ENCODE measurements around the gene NLRP9.

NLRP9 gene

GRCh38 chr19:55695511-55696290 lies 42.5 kb downstream of the NLRP9 start:
- TF ChIP-seq ZNF274 (IDR thresholded peaks at IDR 0.05; ENCODE audit: low read depth, low read length): no peak
- no peak overlapping the region for H3K4me3 ChIP-seq (ENCODE audit: low read length)

DNA sequence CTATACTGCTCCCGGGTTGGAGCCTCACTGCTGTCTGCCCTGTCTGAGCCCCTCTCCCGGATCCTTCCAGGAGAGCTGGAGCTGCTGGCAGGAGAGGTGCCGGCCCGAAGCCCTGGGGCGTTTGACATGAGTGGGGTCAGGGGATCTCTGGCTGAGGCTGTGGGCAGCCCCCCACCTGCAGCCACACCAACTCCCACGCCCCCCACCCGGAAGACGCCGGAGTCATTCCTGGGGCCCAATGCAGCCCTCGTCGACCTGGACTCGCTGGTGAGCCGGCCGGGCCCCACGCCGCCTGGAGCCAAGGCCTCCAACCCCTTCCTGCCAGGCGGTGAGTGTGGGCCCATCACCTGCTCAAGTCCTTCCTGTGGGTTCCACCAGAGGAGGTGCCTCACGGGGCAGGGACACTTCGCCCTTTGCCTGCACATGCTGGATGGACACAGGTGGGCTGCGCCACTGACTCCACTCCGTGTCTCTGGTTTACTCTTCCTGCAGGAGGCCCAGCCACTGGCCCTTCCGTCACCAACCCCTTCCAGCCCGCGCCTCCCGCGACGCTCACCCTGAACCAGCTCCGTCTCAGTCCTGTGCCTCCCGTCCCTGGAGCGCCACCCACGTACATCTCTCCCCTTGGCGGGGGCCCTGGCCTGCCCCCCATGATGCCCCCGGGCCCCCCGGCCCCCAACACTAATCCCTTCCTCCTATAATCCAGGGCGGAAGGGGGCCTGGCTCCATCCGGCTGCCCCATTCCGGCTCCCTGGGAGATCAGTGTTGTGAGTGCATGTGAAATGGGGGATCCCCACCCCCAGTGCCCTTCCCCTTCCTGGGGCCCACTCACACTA lies 43.3 kb downstream of the NLRP9 start:
- H3K4me3 ChIP-seq (ENCODE audit: low read length): no peak overlapping the region
- TF ChIP-seq ZNF274 (IDR thresholded peaks at IDR 0.05; ENCODE audit: low read depth, low read length): no peak

DNA sequence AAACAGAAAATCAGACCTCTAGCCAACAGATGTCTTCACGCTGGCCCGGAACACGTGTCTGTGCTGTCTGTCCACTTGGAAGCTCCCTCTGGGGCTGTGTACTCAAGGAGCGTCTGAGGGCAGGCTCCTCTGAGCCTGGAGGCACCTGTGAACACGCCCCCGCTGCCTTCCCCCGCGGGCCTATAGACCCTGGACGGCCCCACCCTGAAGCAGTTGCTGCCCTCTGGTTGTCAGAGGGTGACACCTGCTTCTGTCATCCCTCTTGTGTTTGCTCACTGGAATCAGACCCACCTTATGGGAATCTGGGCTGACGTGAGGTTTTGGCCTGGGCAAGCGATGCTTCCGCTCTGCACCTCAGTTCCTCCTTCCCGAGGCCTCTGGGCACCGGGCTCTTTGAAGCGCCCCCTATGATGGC lies 44.0 kb downstream of the NLRP9 start:
- H3K4me3 ChIP-seq (ENCODE audit: low read length): no peak overlapping the region

DNA sequence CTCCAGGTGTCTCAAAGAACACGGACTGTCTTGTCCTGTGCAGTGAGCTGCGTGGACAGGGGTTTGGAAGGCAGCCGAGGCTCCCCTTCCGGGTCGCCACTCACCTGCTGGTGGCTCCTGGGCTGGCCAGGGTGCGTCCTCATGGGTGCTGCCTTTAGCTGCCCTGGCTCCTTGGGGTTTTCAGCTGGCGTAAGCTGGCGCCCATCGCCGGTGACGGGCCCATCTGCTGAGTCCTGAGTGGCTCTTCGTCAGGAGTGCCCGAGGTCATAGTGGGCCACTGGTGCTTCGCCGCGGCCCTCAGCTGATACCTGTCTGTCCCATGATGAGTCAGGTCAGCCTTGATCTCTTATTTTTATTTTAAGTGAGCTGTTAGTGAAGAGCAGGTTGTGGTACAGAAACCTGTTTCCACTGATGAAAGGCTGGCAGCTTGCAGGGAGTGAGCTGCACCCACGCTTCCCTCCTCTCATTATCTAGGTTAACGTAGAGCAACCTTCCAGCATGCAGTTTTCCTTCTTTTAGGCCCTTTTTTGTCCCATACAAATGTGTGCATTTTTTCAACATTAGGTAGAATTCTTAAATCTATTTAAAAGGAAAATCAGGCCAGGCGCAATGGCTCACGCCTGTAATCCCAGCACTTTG lies 44.7 kb downstream of the NLRP9 start:
- H3K4me3 ChIP-seq (ENCODE audit: low read length): no peak overlapping the region
- TF ChIP-seq ZNF274 (IDR thresholded peaks at IDR 0.05; ENCODE audit: low read depth, low read length): no peak

More for the DNA sequence above, 44.0 kb downstream of the NLRP9 start:
- TF ChIP-seq ZNF274 (IDR thresholded peaks at IDR 0.05; ENCODE audit: low read depth, low read length): no peak

DNA sequence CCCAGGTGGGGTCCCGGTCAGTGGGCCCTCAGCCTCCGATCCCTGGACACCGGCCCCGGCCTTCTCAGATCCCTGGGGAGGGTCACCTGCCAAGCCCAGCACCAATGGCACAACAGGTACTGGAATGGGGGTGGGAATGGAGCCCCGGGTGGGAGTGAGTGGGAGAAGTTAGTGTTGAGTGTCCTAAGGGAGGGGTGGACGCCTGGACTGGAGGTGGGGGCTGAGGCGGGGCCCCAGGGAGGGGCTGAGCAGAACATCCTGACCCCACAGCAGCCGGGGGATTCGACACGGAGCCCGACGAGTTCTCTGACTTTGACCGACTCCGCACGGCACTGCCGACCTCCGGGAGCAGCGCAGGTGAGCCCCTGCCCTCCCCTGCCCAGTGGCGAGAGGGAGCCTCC lies 45.5 kb downstream of the NLRP9 start:
- no peak for TF ChIP-seq ZNF274 (IDR thresholded peaks at IDR 0.05; ENCODE audit: low read depth, low read length)
- no peak overlapping the region for H3K4me3 ChIP-seq (ENCODE audit: low read length)

DNA sequence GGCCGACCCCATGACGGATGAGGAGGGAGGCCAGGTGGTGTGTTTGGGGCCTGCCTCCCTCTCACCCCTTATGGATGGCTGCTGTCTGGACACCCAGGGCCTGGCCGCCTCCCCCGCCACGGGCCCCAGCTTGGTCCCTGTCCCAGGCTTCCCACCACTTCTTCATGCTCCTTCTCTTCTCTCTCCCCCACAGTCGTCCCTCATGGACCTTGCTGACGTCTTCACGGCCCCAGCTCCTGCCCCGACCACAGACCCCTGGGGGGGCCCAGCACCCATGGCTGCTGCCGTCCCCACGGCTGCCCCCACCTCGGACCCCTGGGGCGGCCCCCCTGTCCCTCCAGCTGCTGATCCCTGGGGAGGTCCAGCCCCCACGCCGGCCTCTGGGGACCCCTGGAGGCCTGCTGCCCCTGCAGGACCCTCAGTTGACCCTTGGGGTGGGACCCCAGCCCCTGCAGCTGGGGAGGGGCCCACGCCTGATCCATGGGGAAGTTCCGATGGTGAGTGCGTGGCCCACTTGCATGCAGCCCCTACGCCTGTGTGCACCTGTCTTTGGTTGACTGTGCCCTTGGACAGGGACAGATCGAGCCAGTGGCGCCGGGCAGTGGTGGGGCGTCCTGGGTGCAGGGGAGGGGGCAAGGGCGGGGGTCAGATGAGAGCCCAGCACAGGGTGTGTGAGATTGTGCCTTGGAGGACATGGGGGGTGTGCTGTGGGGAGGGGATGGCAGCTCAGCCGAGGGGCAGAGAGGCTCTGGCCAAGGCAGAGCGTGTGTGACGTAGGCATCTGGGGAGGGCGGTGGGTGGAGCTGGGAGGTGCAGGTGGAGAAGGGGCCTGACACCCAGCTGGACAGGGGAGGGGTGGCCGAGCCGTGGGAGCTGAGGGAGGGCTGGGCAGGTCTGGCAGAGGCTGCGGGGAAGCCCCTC lies 46.4 kb downstream of the NLRP9 start:
- H3K4me3 ChIP-seq (ENCODE audit: low read length): no peak overlapping the region
- TF ChIP-seq ZNF274 (IDR thresholded peaks at IDR 0.05; ENCODE audit: low read depth, low read length): no peak

- no peak for TF ChIP-seq ZNF274 (IDR thresholded peaks at IDR 0.05; ENCODE audit: low read depth, low read length)
Measured at GRCh38 chr19:55690769-55691545, 47.2 kb downstream of the NLRP9 start.

GRCh38 chr19:55690109-55690768 lies 48.0 kb downstream of the NLRP9 start:
- no peak for TF ChIP-seq ZNF274 (IDR thresholded peaks at IDR 0.05; ENCODE audit: low read depth, low read length)
- H3K4me3 ChIP-seq (ENCODE audit: low read length): no peak overlapping the region

More at GRCh38 chr19:55690769-55691545, 47.2 kb downstream of the NLRP9 start:
- no peak overlapping the region for H3K4me3 ChIP-seq (ENCODE audit: low read length)

GRCh38 chr19:55689411-55690108 lies 48.6 kb downstream of the NLRP9 start:
- TF ChIP-seq ZNF274 (IDR thresholded peaks at IDR 0.05; ENCODE audit: low read depth, low read length): no peak
- no peak overlapping the region for H3K4me3 ChIP-seq (ENCODE audit: low read length)

DNA sequence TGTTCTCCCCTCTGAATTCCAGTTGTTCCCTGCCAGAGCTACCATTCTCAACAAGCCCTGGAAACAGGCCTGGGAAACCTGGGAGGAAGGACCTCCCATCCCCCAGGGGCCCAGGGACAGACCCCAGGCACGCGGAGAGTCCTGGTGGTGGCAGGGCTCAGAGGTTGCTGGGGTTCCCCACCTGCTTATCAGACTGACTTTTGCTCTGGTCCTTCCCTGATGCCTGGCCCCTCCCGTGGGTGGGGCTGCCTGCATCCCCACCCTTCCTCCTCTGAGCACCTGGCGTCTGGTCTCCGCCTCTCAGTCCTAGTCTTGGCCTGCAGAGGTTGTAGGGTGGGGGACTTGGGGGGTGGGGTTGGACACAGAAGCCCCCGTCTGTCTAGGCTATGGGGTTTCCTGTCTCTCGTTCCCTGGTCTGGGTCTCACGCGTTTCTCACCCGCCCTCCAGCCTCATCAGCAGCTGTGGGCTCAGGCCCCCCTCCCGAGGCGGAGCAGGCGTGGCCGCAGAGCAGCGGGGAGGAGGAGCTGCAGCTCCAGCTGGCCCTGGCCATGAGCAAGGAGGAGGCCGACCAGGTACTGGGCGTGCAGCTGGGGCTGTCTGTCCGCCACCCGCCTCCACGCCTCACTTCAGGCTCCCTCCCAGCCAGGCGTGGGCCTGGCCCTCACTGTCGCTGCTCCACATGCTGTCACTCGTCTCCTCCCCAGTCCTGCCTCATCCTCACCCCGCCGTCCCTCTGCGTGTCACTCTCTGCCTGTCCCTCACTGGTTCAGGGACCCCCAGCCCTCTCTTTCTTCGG lies 49.6 kb downstream of the NLRP9 start:
- no peak for TF ChIP-seq ZNF274 (IDR thresholded peaks at IDR 0.05; ENCODE audit: low read depth, low read length)
- H3K4me3 ChIP-seq (ENCODE audit: low read length): no peak overlapping the region
